Hematopoietic multipotent progenitor cell treated with erythropoietin and hydrocortisone succinate and interleukin-3 and kit ligand, for 17 days (in vitro differentiated cells): Measurements from ENCODE around the gene RASL12.
"Not testable (repeated sequence)": the region's sequence is repeated elsewhere in the genome, so short reads cannot be mapped to it uniquely, and the experiment has no call there.

ENCODE experiments used
- DNase-seq: peaks from one replicate; pipeline ENCODE4 v3.0.0-alpha.2; 2015; ENCODE audit warnings: low spot score

RASL12 gene

DNA sequence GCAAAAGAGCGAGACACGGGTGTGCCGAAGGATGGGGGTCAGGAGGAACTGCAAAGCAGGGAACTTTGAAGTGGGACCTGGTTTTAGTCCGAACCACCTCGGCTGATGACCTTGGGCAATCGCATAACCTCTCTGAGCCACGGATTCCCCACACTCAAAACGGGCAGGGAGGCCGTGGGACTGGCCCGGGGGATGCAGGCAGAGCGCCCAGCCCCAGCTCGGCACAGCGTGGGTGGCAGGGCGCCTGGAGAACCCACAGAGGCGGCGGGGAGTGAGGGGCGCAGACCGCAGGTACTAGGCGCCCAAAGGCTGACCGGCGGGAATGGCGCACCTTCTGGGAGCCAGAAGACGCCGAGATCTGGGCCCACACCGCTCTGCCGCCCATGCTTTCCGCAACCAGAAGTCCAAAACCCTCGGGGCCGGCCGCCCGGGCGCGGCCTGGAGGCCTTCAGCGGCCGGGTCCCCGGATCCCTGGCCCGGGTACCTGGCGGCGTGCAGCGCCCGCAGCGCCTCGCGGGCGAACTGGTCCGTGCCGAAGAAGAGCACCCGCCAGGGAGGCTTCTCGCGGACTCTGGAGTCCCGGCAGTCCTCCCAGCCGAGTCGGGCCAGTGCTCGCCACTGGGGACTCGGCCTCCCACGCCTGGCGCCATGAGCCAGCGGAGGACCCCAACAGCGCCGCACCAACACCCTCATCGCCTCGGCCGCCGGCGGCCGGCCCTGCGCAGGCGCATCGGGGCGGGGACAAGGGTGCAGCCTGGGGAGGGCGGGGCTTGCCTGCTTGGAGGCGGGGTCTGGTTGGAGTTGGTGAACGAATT is 38.7 kb downstream of the RASL12 start, which contains the start of gene MTFMT:
Gene MTFMT, minus strand, starts transcription at position 719 of the 815 bp plus-strand sequence. Its CDS starts 26 bp downstream, at position 693.
- DNase-seq: peak; percentile 85

- DNase-seq: no peak
Measured at GRCh38 chr15:65028338-65028737, 39.5 kb downstream of the RASL12 start.

DNA sequence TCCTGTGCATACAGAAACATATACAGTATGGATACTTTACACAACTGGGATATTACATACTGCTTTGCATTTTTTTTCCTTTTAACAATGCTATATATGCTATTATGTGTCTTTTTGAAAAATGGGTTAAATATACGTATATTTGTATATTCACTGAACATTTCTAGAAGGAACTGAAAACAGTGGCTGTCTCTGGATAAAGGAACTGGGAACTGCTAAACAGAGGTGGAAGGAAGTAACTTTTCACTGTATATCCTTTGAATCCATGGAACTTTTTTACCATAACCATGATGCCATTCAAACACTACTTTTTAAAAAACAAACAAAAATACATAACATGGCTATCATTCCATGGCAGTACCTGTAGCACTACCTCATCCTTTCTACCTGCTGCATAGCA is 40.2 kb downstream of the RASL12 start:
- no peak for DNase-seq

GRCh38 chr15:65026756-65027155 is 41.0 kb downstream of the RASL12 start:
- DNase-seq: no peak

DNA sequence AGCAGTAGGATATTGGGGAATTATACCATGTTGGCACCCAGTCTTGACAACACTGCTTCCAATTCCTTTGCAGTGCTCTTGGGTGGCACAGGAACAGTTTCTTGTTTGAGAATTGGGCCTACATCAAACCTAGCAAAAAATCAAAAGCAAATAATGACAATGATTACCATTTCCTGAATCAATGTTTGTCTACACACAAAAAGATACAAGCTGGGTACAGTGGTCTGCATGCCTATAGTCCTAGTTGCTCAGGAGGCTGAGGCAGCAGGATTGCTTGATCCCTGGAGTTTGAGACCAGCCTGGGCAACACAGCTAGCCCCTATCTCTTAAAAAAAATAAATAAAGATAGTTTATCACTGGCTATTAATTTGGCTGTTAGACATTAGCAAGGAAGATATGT is 46.3 kb downstream of the RASL12 start:
- DNase-seq: no peak

DNA sequence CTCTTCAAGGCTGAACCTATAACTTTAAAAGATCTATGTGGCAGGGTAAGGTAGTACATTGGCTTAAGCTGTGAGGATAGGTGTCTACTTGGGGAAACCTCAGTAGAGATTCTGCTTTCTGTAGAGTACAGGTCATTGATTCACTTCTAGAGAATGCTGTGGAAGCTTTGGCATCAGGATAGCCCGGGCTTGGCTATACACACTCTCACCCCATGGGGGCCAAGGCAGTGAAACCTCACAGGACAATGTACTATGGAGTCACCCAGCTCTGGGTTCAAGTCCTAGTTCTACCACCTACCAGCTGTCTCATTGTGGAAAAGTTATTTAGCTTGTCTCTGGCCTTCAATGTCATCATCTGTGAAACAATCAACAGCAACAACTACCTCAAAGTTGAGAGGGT is 47.4 kb downstream of the RASL12 start:
- no peak for DNase-seq

GRCh38 chr15:65011198-65011597 is 56.6 kb downstream of the RASL12 start:
- DNase-seq: not testable (repeated sequence)

DNA sequence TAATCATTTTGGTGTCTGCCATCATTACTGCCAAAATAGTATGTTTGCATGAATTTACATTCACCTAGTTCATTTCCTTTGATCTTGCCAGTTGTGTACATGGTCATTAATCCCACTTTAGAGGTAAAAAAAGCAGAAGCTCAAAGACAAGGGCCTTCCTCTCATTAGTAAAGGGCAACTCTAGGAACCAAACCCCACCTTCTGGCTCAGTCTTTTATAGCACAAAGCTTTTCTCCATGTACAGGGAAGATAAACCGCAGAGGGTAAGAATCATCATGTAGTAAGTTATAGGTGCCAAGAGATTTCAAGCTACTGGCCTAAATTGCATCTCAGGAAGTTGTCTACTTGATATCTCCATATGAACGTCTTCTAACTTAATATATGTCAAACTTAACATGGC is 58.8 kb downstream of the RASL12 start:
- no peak for DNase-seq

DNA sequence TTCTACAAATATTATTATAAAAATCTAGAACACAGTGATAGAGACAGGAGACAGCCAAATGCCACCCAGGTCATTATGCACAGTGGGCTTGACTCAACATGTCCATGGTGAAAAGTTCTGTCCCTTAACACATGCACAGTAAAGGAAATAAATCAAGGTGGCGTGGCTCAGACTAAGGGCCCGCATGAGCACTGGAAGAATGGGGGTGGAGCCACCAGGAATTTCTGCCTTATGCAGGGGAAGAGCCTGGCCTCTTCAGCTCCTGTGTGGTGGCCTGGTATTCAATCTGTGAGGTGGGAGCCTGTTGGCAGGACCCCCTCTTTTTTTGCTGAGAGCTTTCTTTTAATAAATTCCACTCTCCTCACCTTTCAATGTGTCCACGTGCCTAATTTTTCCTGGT is 60.9 kb downstream of the RASL12 start:
- DNase-seq: no peak

DNA sequence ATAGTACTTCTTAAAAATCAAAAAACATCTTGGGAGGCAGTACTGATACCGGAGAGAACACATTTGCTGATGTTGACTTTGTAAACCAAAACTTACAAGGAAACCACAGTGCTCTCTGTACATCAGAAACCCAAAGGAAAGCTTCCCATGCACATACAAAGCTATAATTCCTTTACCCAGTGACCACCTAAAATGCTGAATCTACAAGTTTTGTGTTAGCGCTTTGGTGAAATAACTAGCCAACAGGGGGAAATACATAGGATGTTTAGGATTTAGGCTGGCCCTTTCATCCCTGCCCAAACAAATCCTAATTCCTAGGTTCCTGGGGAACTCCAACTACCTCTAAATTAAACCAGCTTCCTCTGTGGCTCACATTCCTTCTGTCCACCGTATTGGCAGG is 62.8 kb downstream of the RASL12 start:
- DNase-seq: no peak
